H9 (cell line): Measurements from ENCODE around the gene CASP10. TPM values are rescaled to one million over a fixed set of nuclear protein-coding genes. Genes with fewer than 3 reads are reported as not detected.

Source experiments
- DNase-seq: peaks from one replicate; pipeline ENCODE4 v3.0.0-alpha.2; 2017
- H2AFZ ChIP-seq: one replicate; pipeline ENCODE4 v1.6.1; 2013; ENCODE audit warnings: mild to moderate bottlenecking, low read length, control low read depth, moderate library complexity
- H2AK5ac ChIP-seq: 2 replicates; pipeline ENCODE4 v1.6.1; 2013; ENCODE audit warnings: low read length, control low read depth, mixed read lengths; ENCODE audit not compliant: insufficient read length
- H2BK120ac ChIP-seq: one replicate; pipeline ENCODE4 v1.6.1; 2013; ENCODE audit warnings: low read depth, mild to moderate bottlenecking, low read length, control low read depth, inconsistent platforms; ENCODE audit not compliant: poor library complexity, severe bottlenecking
- H2BK12ac ChIP-seq: 2 replicates; pipeline ENCODE4 v1.6.1; 2013; ENCODE audit warnings: low read length, control low read depth, mixed read lengths, low read depth; ENCODE audit not compliant: insufficient read length
- H2BK15ac ChIP-seq: 2 replicates; pipeline ENCODE4 v1.6.1; 2013; ENCODE audit warnings: low read depth, low read length, control low read depth
- H2BK20ac ChIP-seq: one replicate; pipeline ENCODE4 v1.6.1; 2013; ENCODE audit warnings: low read depth, mild to moderate bottlenecking, low read length, control low read depth, inconsistent platforms; ENCODE audit not compliant: poor library complexity, severe bottlenecking
- H2BK5ac ChIP-seq: 2 replicates; pipeline ENCODE4 v1.6.1; 2013; ENCODE audit warnings: low read length, control low read depth, mixed read lengths; ENCODE audit not compliant: insufficient read length
- H3K14ac ChIP-seq: 2 replicates; pipeline ENCODE4 v1.6.1; 2013; ENCODE audit warnings: low read length, control low read depth; ENCODE audit not compliant: insufficient read depth
- H3K18ac ChIP-seq: 2 replicates; pipeline ENCODE4 v1.6.1; 2013; ENCODE audit warnings: low read depth, mild to moderate bottlenecking, mixed read lengths, low read length, control low read depth; ENCODE audit not compliant: insufficient read length
- H3K23ac ChIP-seq: 2 replicates; pipeline ENCODE4 v1.6.1; 2013; ENCODE audit warnings: low read length, control low read depth, mixed read lengths, low read depth; ENCODE audit not compliant: insufficient read length
- H3K23me2 ChIP-seq: 2 replicates; pipeline ENCODE4 v1.6.1; 2013; ENCODE audit warnings: low read depth, mild to moderate bottlenecking, mixed read lengths, low read length, control low read depth; ENCODE audit not compliant: insufficient read length, poor library complexity, severe bottlenecking
- H3K27ac ChIP-seq: 2 replicates; pipeline ENCODE4 v1.5.1; 2013; ENCODE audit warnings: low read length, control low read depth, mixed read lengths, low read depth; ENCODE audit not compliant: insufficient read length
- H3K27me3 ChIP-seq: 2 replicates; pipeline ENCODE4 v1.6.1; 2013; ENCODE audit warnings: low read length, control low read depth, inconsistent platforms; ENCODE audit not compliant: insufficient read depth
- H3K4ac ChIP-seq: 2 replicates; pipeline ENCODE4 v1.6.1; 2013; ENCODE audit warnings: low read depth, mild to moderate bottlenecking, control low read depth, inconsistent platforms, low read length, moderate library complexity
- H3K4me1 ChIP-seq: 2 replicates; pipeline ENCODE4 v1.6.1; 2013; ENCODE audit warnings: low read length, control low read depth, inconsistent platforms; ENCODE audit not compliant: insufficient read depth
- H3K4me2 ChIP-seq: 2 replicates; pipeline ENCODE4 v1.6.1; 2013; ENCODE audit warnings: low read length, control low read depth, mixed read lengths; ENCODE audit not compliant: insufficient read length, insufficient read depth
- H3K56ac ChIP-seq: 2 replicates; pipeline ENCODE4 v1.6.1; 2013; ENCODE audit warnings: low read depth, mild to moderate bottlenecking, mixed read lengths, low read length, control low read depth; ENCODE audit not compliant: insufficient read length
- H3K79me1 ChIP-seq: 2 replicates; pipeline ENCODE4 v1.6.1; 2013; ENCODE audit warnings: low read depth, mild to moderate bottlenecking, moderate library complexity, low read length, control low read depth, inconsistent platforms; ENCODE audit not compliant: insufficient read depth, poor library complexity, severe bottlenecking
- H3K79me2 ChIP-seq: 2 replicates; pipeline ENCODE4 v1.6.1; 2013; ENCODE audit warnings: low read length, control low read depth, inconsistent platforms; ENCODE audit not compliant: insufficient read depth
- H3K9ac ChIP-seq: 2 replicates; pipeline ENCODE4 v1.6.1; 2013; ENCODE audit warnings: low read length, control low read depth, mixed read lengths; ENCODE audit not compliant: insufficient read length; ENCODE audit errors: extremely low read depth
- H3K9me3 ChIP-seq: one replicate; pipeline ENCODE4 v1.6.1; 2013; ENCODE audit warnings: low read depth, low read length, inconsistent platforms; ENCODE audit not compliant: control insufficient read depth
- H3T11ph ChIP-seq: one replicate; pipeline ENCODE4 v1.6.1; 2013; ENCODE audit warnings: mild to moderate bottlenecking, low read length, control low read depth, inconsistent platforms
- H4K20me1 ChIP-seq: one replicate; pipeline ENCODE4 v1.6.1; 2013; ENCODE audit not compliant: control insufficient read depth, insufficient read length, insufficient read depth
- H4K5ac ChIP-seq: 2 replicates; pipeline ENCODE4 v1.6.1; 2013; ENCODE audit warnings: low read depth, mild to moderate bottlenecking, mixed read lengths, low read length, control low read depth; ENCODE audit not compliant: insufficient read length
- H4K8ac ChIP-seq: replicated peaks from 2 replicates; pipeline ENCODE4 v1.6.1; 2013; ENCODE audit warnings: low read length, control low read depth, mixed read lengths, low read depth; ENCODE audit not compliant: insufficient read length
- H4K91ac ChIP-seq: 2 replicates; pipeline ENCODE4 v1.6.1; 2013; ENCODE audit warnings: low read depth, mild to moderate bottlenecking, moderate library complexity, mixed read lengths, low read length, control low read depth; ENCODE audit not compliant: insufficient read length
- H3K27ac Mint-ChIP-seq, 3 experiments: 2 replicates in 2 of 3; 3 replicates in 1 of 3; pipeline ENCODE4 v1.8.0; 2020 to 2021; ENCODE audit warnings: mixed read lengths in 3 of 3, mild to moderate bottlenecking in 1 of 3, moderate library complexity in 1 of 3
- H3K27me3 Mint-ChIP-seq: 2 replicates; pipeline ENCODE4 v1.8.0; 2021; ENCODE audit warnings: low read depth, mild to moderate bottlenecking, moderate library complexity, mixed read lengths
- H3K36me3 Mint-ChIP-seq, 3 experiments: 2 replicates in 2 of 3; 3 replicates in 1 of 3; pipeline ENCODE4 v1.8.0; 2020 to 2021; ENCODE audit warnings: low read depth in 3 of 3, mixed read lengths in 3 of 3; ENCODE audit not compliant: insufficient read depth in 1 of 3
- H3K4me1 Mint-ChIP-seq, 2 experiments: 2 replicates each; pipeline ENCODE4 v1.8.0; 2020; ENCODE audit warnings: mixed read lengths in 2 of 2
- H3K4me3 Mint-ChIP-seq, 2 experiments: 2 replicates in 1 of 2; 3 replicates in 1 of 2; pipeline ENCODE4 v1.8.0; 2020 to 2021; ENCODE audit warnings: mild to moderate bottlenecking in 2 of 2, mixed read lengths in 2 of 2, moderate library complexity in 1 of 2
- H3K9me3 Mint-ChIP-seq, 2 experiments: 2 replicates in 1 of 2; 3 replicates in 1 of 2; pipeline ENCODE4 v1.8.0; 2020; ENCODE audit warnings: mild to moderate bottlenecking in 2 of 2, mixed read lengths in 2 of 2, moderate library complexity in 1 of 2
- WGBS: extraction: QIAGEN DNeasy Blood & Tissue Kit; methylation state at CpG from one replicate; pipeline ENCODE4 v1.1.7; 2013; ENCODE audit warnings: missing lambda C conversion rate, low lambda C conversion rate, mixed read lengths; ENCODE audit not compliant: insufficient read length; ENCODE audit errors: extremely low coverage; 5-methylcytosine and 5-hydroxymethylcytosine counted together
- total RNA-seq: library from RNA; stranded (reverse); gene quantifications from 2 replicates; pipeline ENCODE4 v1.2.1, GENCODE V29; 2021
- TF ChIP-seq, protein P1 (sequence below): fragments of 200-600 bp; sonication (generic); conservative IDR thresholded peaks from 3 replicates; pipeline ENCODE4 v1.8.0; 2021; ENCODE audit warnings: antibody characterized with exemption, mild to moderate bottlenecking

CASP10 gene
- total RNA-seq, 1 experiment from 2014 or later: 2.7 TPM

- Histone ChIP-seq H3K79me2 (no peaks in the 10 kb centered on the region), H3K27ac (no peak overlapping the region), H3K56ac (no peak overlapping the region), H2BK20ac (no peak overlapping the region), H4K5ac (no peak overlapping the region), H4K20me1 (no peaks in the 10 kb centered on the region), H2BK12ac (no peak overlapping the region), H3K14ac (no peak overlapping the region), H3K4me2 (no peak overlapping the region), H2AK5ac (no peak overlapping the region), H3K23ac (no peak overlapping the region), H4K91ac (no peak overlapping the region), H2BK15ac (no peak overlapping the region), H3K27me3 (no peaks in the 10 kb centered on the region), H2BK120ac (no peak overlapping the region), H3K4ac (no peak overlapping the region), H2AFZ (no peak overlapping the region), H4K8ac (no peak overlapping the region), H3K79me1 (no peaks in the 10 kb centered on the region), H3K9me3 (no peaks in the 10 kb centered on the region), H3K23me2 (no peaks in the 10 kb centered on the region), H3K4me1 (no peaks in the 10 kb centered on the region), H3K18ac (no peak overlapping the region), H2BK5ac (no peak overlapping the region), H3K9ac (no peak overlapping the region), H3T11ph (no peak overlapping the region)
- TF ChIP-seq, protein P1, sequence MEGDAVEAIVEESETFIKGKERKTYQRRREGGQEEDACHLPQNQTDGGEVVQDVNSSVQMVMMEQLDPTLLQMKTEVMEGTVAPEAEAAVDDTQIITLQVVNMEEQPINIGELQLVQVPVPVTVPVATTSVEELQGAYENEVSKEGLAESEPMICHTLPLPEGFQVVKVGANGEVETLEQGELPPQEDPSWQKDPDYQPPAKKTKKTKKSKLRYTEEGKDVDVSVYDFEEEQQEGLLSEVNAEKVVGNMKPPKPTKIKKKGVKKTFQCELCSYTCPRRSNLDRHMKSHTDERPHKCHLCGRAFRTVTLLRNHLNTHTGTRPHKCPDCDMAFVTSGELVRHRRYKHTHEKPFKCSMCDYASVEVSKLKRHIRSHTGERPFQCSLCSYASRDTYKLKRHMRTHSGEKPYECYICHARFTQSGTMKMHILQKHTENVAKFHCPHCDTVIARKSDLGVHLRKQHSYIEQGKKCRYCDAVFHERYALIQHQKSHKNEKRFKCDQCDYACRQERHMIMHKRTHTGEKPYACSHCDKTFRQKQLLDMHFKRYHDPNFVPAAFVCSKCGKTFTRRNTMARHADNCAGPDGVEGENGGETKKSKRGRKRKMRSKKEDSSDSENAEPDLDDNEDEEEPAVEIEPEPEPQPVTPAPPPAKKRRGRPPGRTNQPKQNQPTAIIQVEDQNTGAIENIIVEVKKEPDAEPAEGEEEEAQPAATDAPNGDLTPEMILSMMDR: no peak
- WGBS: no CpG with 5 or more reads among the region's 34 CpGs
- Mint-ChIP-seq H3K27ac (0 out of 7 replicates have a peak overlapping the region, but pooled peaks of 1 of the 3 experiments have one; percentile 24), H3K4me1 (peaks cover 11 to 15% of the 10 kb centered on the region in 2 experiments), H3K36me3 (peaks cover 2 to 14% (median 13%) of the 10 kb centered on the region in 3 experiments; a peak in 6 of 7 replicates), H3K4me3 (no peak overlapping the region), H3K27me3 (no peaks in the 10 kb centered on the region), H3K9me3 (no peaks in the 10 kb centered on the region)
- DNase-seq: peak; percentile 61
These were observed 42.9 kb upstream of the CASP10 start for GRCh38 chr2:201139836-201140604.
